GM23338 (cell line): ENCODE data around the gene LRSAM1. TPM values are rescaled to one million over a fixed set of nuclear protein-coding genes. Genes with fewer than 3 reads are reported as not detected.

Experiments used
- ATAC-seq: fragments of 200-7000 bp; cut with Tn5 transposase; 3 replicates; pipeline ENCODE4 v1.9.1; 2020
- DNase-seq: peaks from one replicate; pipeline ENCODE4 v3.0.0-alpha.2; 2015; ENCODE audit warnings: low spot score
- H2AFZ ChIP-seq: fragments of 200-600 bp; sonication (generic); 2 replicates; pipeline ENCODE4 v1.8.0; 2016; ENCODE audit warnings: antibody characterized with exemption, mild to moderate bottlenecking, moderate library complexity
- H3F3A ChIP-seq: fragments of 200-600 bp; sonication (generic); replicated peaks from 2 replicates; pipeline ENCODE4 v1.8.0; 2017; ENCODE audit warnings: antibody characterized with exemption, mixed run types, low read depth
- H3K27ac ChIP-seq: fragments of 200-600 bp; sonication (generic); 2 replicates; pipeline ENCODE4 v1.6.1; 2016; ENCODE audit warnings: low read depth
- H3K27me3 ChIP-seq: fragments of 200-600 bp; sonication (generic); 2 replicates; pipeline ENCODE4 v1.8.0; 2016; ENCODE audit warnings: mild to moderate bottlenecking, mixed run types, moderate library complexity; ENCODE audit not compliant: insufficient read depth
- H3K36me3 ChIP-seq: fragments of 200-600 bp; sonication (generic); 2 replicates; pipeline ENCODE4 v1.8.0; 2016; ENCODE audit warnings: mild to moderate bottlenecking; ENCODE audit not compliant: insufficient read depth
- H3K4me1 ChIP-seq: fragments of 200-600 bp; sonication (generic); 2 replicates; pipeline ENCODE4 v1.8.0; 2016; ENCODE audit warnings: mild to moderate bottlenecking, moderate library complexity; ENCODE audit not compliant: insufficient read depth
- H3K4me2 ChIP-seq: fragments of 200-600 bp; sonication (generic); 2 replicates; pipeline ENCODE4 v1.7.1; 2017; ENCODE audit warnings: mixed run types
- H3K4me3 ChIP-seq: fragments of 200-600 bp; sonication (generic); 2 replicates; pipeline ENCODE4 v1.6.1; 2016; ENCODE audit warnings: mixed run types
- H3K79me2 ChIP-seq: fragments of 200-600 bp; sonication (generic); replicated peaks from 2 replicates; pipeline ENCODE4 v1.8.0; 2017; ENCODE audit warnings: mild to moderate bottlenecking; ENCODE audit not compliant: insufficient read depth
- H3K9me2 ChIP-seq: fragments of 200-600 bp; sonication (generic); 2 replicates; pipeline ENCODE4 v1.8.0; 2017; ENCODE audit not compliant: insufficient read depth
- H4K20me1 ChIP-seq: fragments of 200-600 bp; sonication (generic); replicated peaks from 2 replicates; pipeline ENCODE4 v1.8.0; 2017; ENCODE audit warnings: mild to moderate bottlenecking; ENCODE audit not compliant: insufficient read depth
- H3K27ac Mint-ChIP-seq: 2 replicates; pipeline ENCODE4 v1.8.0; 2020; ENCODE audit warnings: inconsistent platforms, mild to moderate bottlenecking, moderate library complexity, mixed read lengths
- H3K27me3 Mint-ChIP-seq: 3 replicates; pipeline ENCODE4 v1.8.0; 2022; ENCODE audit warnings: low read depth, mild to moderate bottlenecking, moderate library complexity, mixed read lengths, inconsistent platforms; ENCODE audit not compliant: insufficient read depth, poor library complexity
- H3K36me3 Mint-ChIP-seq: 3 replicates; pipeline ENCODE4 v1.8.0; 2021; ENCODE audit warnings: low read depth, mild to moderate bottlenecking, inconsistent platforms, moderate library complexity, mixed read lengths
- H3K4me1 Mint-ChIP-seq: 3 replicates; pipeline ENCODE4 v1.8.0; 2020; ENCODE audit warnings: mild to moderate bottlenecking, inconsistent platforms, mixed read lengths
- H3K4me3 Mint-ChIP-seq: 3 replicates; pipeline ENCODE4 v1.8.0; 2021; ENCODE audit warnings: moderate library complexity, mild to moderate bottlenecking, inconsistent platforms, mixed read lengths
- H3K9me3 Mint-ChIP-seq: 3 replicates; pipeline ENCODE4 v1.8.0; 2020; ENCODE audit warnings: moderate library complexity, mild to moderate bottlenecking, inconsistent platforms, mixed read lengths
- CREB1 ChIP-seq: fragments of 250-450 bp; sonication (Bioruptor Pico); IDR thresholded peaks from 2 replicates; pipeline ENCODE4 v1.5.0; 2020; ENCODE audit warnings: low read depth, mild to moderate bottlenecking, moderate library complexity
- CTCF ChIP-seq, 2 experiments: fragments of 200-600 bp in 1 of 2; sonication (generic) in 1 of 2; conservative IDR thresholded peaks; 2 replicates each; pipeline versions ENCODE4 v1.5.1 to v1.6.1; 2016 to 2017; ENCODE audit warnings: antibody characterized with exemption in 2 of 2, low read depth in 2 of 2, mild to moderate bottlenecking in 2 of 2, moderate library complexity in 1 of 2
- EZH2phosphoT487 ChIP-seq: fragments of 200-600 bp; sonication (generic); IDR thresholded peaks from one replicate; pipeline ENCODE4 v1.8.1; 2018; ENCODE audit warnings: antibody characterized with exemption; ENCODE audit not compliant: unreplicated experiment
- JUNB ChIP-seq: IDR thresholded peaks from one replicate; pipeline ENCODE4 v1.6.1; 2016; ENCODE audit warnings: antibody characterized with exemption; ENCODE audit not compliant: unreplicated experiment
- POLR2AphosphoS5 ChIP-seq: IDR thresholded peaks from 2 replicates; pipeline ENCODE4 v1.6.1; 2016; ENCODE audit warnings: antibody characterized with exemption, low read depth
- ZNF114 ChIP-seq: fragments of 250-450 bp; sonication (Bioruptor Pico); IDR thresholded peaks from 2 replicates; pipeline ENCODE4 v1.5.0; 2020; ENCODE audit warnings: mild to moderate bottlenecking, moderate library complexity
- ZNF462 ChIP-seq: fragments of 250-450 bp; sonication (Bioruptor Pico); IDR thresholded peaks from 2 replicates; pipeline ENCODE4 v1.5.0; 2020; ENCODE audit warnings: mild to moderate bottlenecking, moderate library complexity
- polyA plus RNA-seq: library from polyadenylated mRNA; unstranded; fragments of >200 nt; fragmentation: Nextera tagmentation; extraction: Ambion mirVana; gene quantifications from 2 replicates; pipeline ENCODE4 v1.2.1, GENCODE V29; 2016
- total RNA-seq: library from RNA; depleted of rRNA; stranded (reverse); fragments of >200 nt; shearing (Covaris generic); gene quantifications from 2 replicates; pipeline ENCODE4 v1.2.3, GENCODE V29; 2014

LRSAM1 gene
- total and polyA plus RNA-seq, 2 experiments from 2014 or later, result 12.8 to 21.9 TPM

- TF ChIP-seq CTCF (conservative IDR thresholded peaks at IDR 0.05; ENCODE audit: low read depth in 2 of 2), result peak; percentile 65 to 78
- no peak for TF ChIP-seq ZNF462 (CRISPR knock-in tag)
- TF ChIP-seq POLR2AphosphoS5, result no peak
- no peak for TF ChIP-seq ZNF114 (CRISPR knock-in tag)
- no peak for TF ChIP-seq EZH2phosphoT487
- TF ChIP-seq JUNB, result no peak
Measured at GRCh38 chr9:127523312-127523851, 72.1 kb downstream of the LRSAM1 start (continued).

GRCh38 chr9:127524373-127524772, 73.1 kb downstream of the LRSAM1 start:
- H3K79me2 ChIP-seq, result no peaks in the 10 kb centered on the region
- peaks cover 38% of the 10 kb centered on the region for H3K36me3 ChIP-seq
- no peaks in the 10 kb centered on the region for H3K27me3 ChIP-seq
- no peak overlapping the region for H3K4me3 Mint-ChIP-seq
- peaks cover 8% of the 10 kb centered on the region for H3K27me3 Mint-ChIP-seq
- H4K20me1 ChIP-seq, result no peaks in the 10 kb centered on the region
- H3K27ac Mint-ChIP-seq, result no peak overlapping the region
- DNase-seq (peak; percentile 49), ATAC-seq (no peak)
- no peak overlapping the region for H3K4me3 ChIP-seq
- 0 out of 2 replicates have a peak, but pooled peaks cover 12% of the 10 kb centered on the region for H3F3A ChIP-seq
- peaks cover 46% of the 10 kb centered on the region for H3K9me3 Mint-ChIP-seq
- no peaks in the 10 kb centered on the region for H3K9me2 ChIP-seq
- peaks cover 75% of the 10 kb centered on the region for H3K36me3 Mint-ChIP-seq
- H3K4me2 ChIP-seq, result no peak overlapping the region
- H3K4me1 Mint-ChIP-seq, result peaks cover 34% of the 10 kb centered on the region
- H3K27ac ChIP-seq, result 0 out of 2 replicates have a peak overlapping the region, but pooled peaks have one; percentile 32
- H2AFZ ChIP-seq, result no peak overlapping the region
- peaks cover 13% of the 10 kb centered on the region for H3K4me1 ChIP-seq
- TF ChIP-seq JUNB (no peak), ZNF462 (CRISPR knock-in tag) (no peak), CREB1 (CRISPR knock-in tag) (no peak), POLR2AphosphoS5 (no peak)
